Measurements from ENCODE around the gene SOHLH1. TPM values are rescaled to one million over a fixed set of nuclear protein-coding genes. Genes with fewer than 3 reads are reported as not detected.

Gene SOHLH1
- total RNA-seq, 1 experiment from 2014 or later = not detected

DNA sequence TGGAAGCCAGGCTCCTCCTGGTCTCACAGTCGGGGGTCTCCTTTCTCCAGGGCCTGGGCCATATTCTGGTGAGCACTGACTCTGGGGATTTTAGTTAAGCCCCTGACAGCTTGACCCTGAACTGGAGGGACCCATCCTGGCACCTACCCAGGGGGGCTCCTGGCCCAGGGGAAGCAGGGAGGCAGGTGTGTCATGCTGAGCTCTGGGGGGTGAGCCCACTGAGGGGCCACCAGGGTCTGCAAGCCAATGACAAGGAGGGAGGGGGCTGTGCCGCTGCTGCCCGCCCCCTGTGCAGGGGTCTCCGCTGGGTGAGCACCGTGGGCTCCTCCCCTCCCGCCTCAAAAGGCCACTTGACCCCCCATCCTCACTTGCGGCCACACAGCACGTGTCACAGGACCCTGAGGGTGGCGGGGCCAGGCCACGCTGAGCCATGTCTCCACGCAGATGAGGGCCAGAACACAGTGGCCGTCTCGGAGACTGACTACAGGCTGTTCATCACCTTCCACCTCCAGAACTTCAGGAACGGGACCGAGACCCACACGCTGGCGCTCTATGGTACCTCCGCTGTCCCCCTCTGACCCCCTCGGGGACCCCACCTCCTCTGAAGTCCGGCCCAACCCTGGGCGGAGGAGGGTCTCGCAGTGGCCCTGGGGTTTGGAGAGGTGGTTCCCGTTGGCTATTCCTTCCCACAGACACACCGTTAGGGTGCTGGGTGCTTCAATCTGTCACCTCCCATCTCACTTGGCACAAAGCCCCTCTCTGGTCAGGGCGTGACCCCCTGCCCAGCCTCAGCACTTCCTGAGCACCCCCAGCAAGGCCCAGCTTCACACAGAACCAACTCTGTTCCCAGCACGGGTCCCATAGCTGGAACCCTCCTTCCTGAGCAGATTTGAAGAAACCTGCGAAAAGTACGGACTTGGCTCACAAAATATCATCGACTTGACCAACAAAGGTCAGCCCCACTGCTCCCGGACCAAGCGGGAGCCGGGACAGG is 34.2 kb downstream of the SOHLH1 start:
- no peak overlapping the region for H3K27ac Mint-ChIP-seq (ENCODE audit: low read depth, unreplicated experiment)
- H3K4me3 Mint-ChIP-seq (ENCODE audit: unreplicated experiment) = no peak overlapping the region
- no peaks in the 10 kb centered on the region for H3K36me3 Mint-ChIP-seq (ENCODE audit: insufficient read depth, unreplicated experiment)
- ChIA-PET POLR2A (no interaction called here), CTCF (no interaction called here)
- intact Hi-C loops (cut with micrococcal nuclease) = no loop called here
- TF ChIP-seq, protein P1, sequence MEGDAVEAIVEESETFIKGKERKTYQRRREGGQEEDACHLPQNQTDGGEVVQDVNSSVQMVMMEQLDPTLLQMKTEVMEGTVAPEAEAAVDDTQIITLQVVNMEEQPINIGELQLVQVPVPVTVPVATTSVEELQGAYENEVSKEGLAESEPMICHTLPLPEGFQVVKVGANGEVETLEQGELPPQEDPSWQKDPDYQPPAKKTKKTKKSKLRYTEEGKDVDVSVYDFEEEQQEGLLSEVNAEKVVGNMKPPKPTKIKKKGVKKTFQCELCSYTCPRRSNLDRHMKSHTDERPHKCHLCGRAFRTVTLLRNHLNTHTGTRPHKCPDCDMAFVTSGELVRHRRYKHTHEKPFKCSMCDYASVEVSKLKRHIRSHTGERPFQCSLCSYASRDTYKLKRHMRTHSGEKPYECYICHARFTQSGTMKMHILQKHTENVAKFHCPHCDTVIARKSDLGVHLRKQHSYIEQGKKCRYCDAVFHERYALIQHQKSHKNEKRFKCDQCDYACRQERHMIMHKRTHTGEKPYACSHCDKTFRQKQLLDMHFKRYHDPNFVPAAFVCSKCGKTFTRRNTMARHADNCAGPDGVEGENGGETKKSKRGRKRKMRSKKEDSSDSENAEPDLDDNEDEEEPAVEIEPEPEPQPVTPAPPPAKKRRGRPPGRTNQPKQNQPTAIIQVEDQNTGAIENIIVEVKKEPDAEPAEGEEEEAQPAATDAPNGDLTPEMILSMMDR (IDR thresholded peaks at IDR 0.05; ENCODE audit: unreplicated experiment) = no peak
- no peak for DNase-seq (ENCODE audit: unreplicated experiment)
- peaks cover 19% of the 10 kb centered on the region for H3K27me3 Mint-ChIP-seq (ENCODE audit: insufficient read depth, unreplicated experiment)
- no peaks in the 10 kb centered on the region for H3K4me1 Mint-ChIP-seq (ENCODE audit: insufficient read depth, unreplicated experiment)
- no TSS peak for BruUV-seq (replicated peaks)
- H3K9me3 Mint-ChIP-seq (ENCODE audit: unreplicated experiment) = no peaks in the 10 kb centered on the region

DNA sequence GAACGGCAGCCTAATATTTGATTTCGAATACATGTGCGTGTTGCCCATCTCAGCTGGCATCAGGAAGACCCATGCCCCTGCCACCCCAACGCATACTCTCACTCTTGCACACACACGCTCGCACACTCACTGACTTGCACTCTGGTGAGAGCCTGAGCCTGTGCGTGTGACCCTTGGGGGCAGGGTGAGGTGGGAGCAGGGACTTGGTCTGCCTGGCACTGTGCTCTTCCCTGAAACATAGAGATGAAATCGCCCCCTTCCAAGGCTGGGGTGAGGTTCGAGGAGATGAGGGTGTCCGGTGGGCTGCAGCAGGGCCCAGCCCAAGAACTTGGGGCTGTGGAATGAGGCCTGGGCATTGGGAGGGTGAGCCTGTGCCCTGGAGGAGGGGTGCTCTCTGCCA is 35.0 kb downstream of the SOHLH1 start:
- no TSS peak for BruUV-seq (replicated peaks)
- CTCF ChIA-PET = no interaction called here
- DNase-seq (ENCODE audit: unreplicated experiment) = no peak
- Mint-ChIP-seq H3K36me3 (ENCODE audit: insufficient read depth, unreplicated experiment) (no peaks in the 10 kb centered on the region), H3K27ac (ENCODE audit: low read depth, unreplicated experiment) (no peak overlapping the region), H3K4me3 (ENCODE audit: unreplicated experiment) (no peak overlapping the region), H3K27me3 (ENCODE audit: insufficient read depth, unreplicated experiment) (peaks cover 19% of the 10 kb centered on the region), H3K4me1 (ENCODE audit: insufficient read depth, unreplicated experiment) (no peaks in the 10 kb centered on the region), H3K9me3 (ENCODE audit: unreplicated experiment) (no peaks in the 10 kb centered on the region)
- TF ChIP-seq, protein P1 (IDR thresholded peaks at IDR 0.05; ENCODE audit: unreplicated experiment) = no peak
- intact Hi-C loops (cut with micrococcal nuclease) = no loop called here
- POLR2A ChIA-PET = no interaction called here

DNA sequence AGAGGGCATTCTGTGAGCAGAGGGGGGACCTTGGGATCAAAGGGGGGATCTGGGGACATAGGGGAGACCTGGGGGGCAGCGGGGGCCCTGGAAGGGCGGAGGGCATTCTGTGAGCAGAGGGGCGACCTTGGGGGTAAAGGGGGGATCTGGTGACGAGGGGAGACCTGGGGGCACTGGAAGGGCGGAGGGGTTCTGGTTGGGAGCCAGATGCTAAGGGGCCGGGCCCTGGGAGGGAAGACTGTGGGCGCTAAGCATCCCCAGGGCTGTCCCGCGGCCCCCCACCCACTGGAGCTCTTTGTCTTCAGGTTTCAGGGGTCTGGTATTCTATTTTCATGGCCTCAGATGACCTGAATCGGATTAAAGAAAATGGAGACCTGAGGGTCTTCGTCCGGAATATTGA is 35.4 kb downstream of the SOHLH1 start:
- TF ChIP-seq, protein P1 (IDR thresholded peaks at IDR 0.05; ENCODE audit: unreplicated experiment) = no peak
- no peaks in the 10 kb centered on the region for H3K9me3 Mint-ChIP-seq (ENCODE audit: unreplicated experiment)
- CTCF ChIA-PET = no interaction called here
- H3K4me3 Mint-ChIP-seq (ENCODE audit: unreplicated experiment) = no peak overlapping the region
- no peak overlapping the region for H3K27ac Mint-ChIP-seq (ENCODE audit: low read depth, unreplicated experiment)
- H3K4me1 Mint-ChIP-seq (ENCODE audit: insufficient read depth, unreplicated experiment) = no peaks in the 10 kb centered on the region
- no peak for DNase-seq (ENCODE audit: unreplicated experiment)
- no peaks in the 10 kb centered on the region for H3K36me3 Mint-ChIP-seq (ENCODE audit: insufficient read depth, unreplicated experiment)
- POLR2A ChIA-PET = no interaction called here
- intact Hi-C loops (cut with micrococcal nuclease) = no loop called here
- no TSS peak for BruUV-seq (replicated peaks)
- peaks cover 19% of the 10 kb centered on the region for H3K27me3 Mint-ChIP-seq (ENCODE audit: insufficient read depth, unreplicated experiment)

DNA sequence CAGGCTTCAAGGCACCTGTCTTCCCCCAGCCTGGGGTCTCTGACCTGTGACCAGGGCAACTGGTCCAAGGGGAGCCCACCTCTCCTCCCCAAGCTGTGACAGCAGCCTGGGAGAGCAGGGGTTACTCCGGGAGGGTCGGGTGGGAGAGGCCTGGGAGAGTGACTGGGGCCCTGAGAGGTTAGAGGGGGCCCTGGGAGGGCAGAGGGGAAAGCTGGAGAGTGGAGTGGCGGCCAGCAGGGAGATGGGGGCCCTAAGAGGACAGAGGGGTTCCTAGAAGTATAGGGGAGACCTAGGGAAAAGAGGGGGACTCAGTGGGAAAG is 35.9 kb downstream of the SOHLH1 start:
- Mint-ChIP-seq H3K36me3 (ENCODE audit: insufficient read depth, unreplicated experiment) (no peaks in the 10 kb centered on the region), H3K27ac (ENCODE audit: low read depth, unreplicated experiment) (no peak overlapping the region), H3K9me3 (ENCODE audit: unreplicated experiment) (no peaks in the 10 kb centered on the region), H3K27me3 (ENCODE audit: insufficient read depth, unreplicated experiment) (peaks cover 19% of the 10 kb centered on the region), H3K4me1 (ENCODE audit: insufficient read depth, unreplicated experiment) (no peaks in the 10 kb centered on the region), H3K4me3 (ENCODE audit: unreplicated experiment) (no peak overlapping the region)
- TF ChIP-seq, protein P1 (IDR thresholded peaks at IDR 0.05; ENCODE audit: unreplicated experiment) = no peak
- ChIA-PET CTCF (interaction anchor here (0.5 kb wide), 1 partner anchor 26 kb away, joined by 3 read pairs; no protein-coding TSS in a partner anchor), POLR2A (no interaction called here)
- intact Hi-C loops (cut with micrococcal nuclease) = no loop called here
- BruUV-seq (replicated peaks) = no TSS peak
- DNase-seq (ENCODE audit: unreplicated experiment) = no peak
